Transverse colon (tissue), 4 donors: Measurements from ENCODE around the gene UIMC1.

Experiments
- CTCF ChIP-seq, 5 experiments: fragments of 200-600 bp in 3 of 5; fragments of 450-650 bp in 2 of 5; sonication (generic) in 3 of 5; IDR thresholded peaks; 1 replicate in 2 of 5; 2 replicates in 3 of 5; pipeline ENCODE4 v1.5.1; 2016 to 2017; ENCODE audit warnings: antibody characterized with exemption in 5 of 5, inconsistent platforms in 3 of 5, mild to moderate bottlenecking in 2 of 5, moderate library complexity in 1 of 5
- EP300 ChIP-seq: sonication (generic); formaldehyde crosslinking; IDR thresholded peaks from one replicate; pipeline ENCODE4 v1.6.1; 2017; ENCODE audit warnings: antibody characterized with exemption, low read depth
- POLR2AphosphoS5 ChIP-seq, 3 donors: sonication (generic); formaldehyde crosslinking; IDR thresholded peaks; one replicate each; pipeline ENCODE4 v1.6.1; 2016; ENCODE audit warnings: antibody characterized with exemption in 3 of 3

- peak; percentile 46 to 59 (median 55) for TF ChIP-seq CTCF (IDR thresholded peaks at IDR 0.05)
- TF ChIP-seq EP300: no peak
- peak in 2 of 3 donors; percentile 33 to 45 for TF ChIP-seq POLR2AphosphoS5 (IDR thresholded peaks at IDR 0.05)
These were observed 837 bp downstream of the UIMC1 start for GRCh38 chr5:177005619-177006264.
